NCI-H226 (cell line): Measurements from ENCODE around the gene ALKBH5.
A peak's percentile ranks its signal among the peaks of the same experiment; 100 is the strongest.

ENCODE experiments used
- DNase-seq: peaks from one replicate; pipeline ENCODE4 v3.0.0-alpha.2; 2015

The ALKBH5 gene

GRCh38 chr17:18225121-18225641 lies 41.6 kb downstream of the ALKBH5 start, which contains the start of gene LLGL1:
LLGL1 (plus strand) TSS chr17:18225635; CDS start chr17:18225683, 48 bp downstream.
- DNase-seq: peak; percentile 92

GRCh38 chr17:18225642-18226283 lies 42.1 kb downstream of the ALKBH5 start:
- no peak for DNase-seq

GRCh38 chr17:18226284-18226945 lies 42.8 kb downstream of the ALKBH5 start:
- no peak for DNase-seq

- no peak for DNase-seq
These were observed 44.0 kb downstream of the ALKBH5 start for GRCh38 chr17:18227635-18228034.

- DNase-seq: no peak
These were observed 44.6 kb downstream of the ALKBH5 start for GRCh38 chr17:18228176-18228682.

DNA sequence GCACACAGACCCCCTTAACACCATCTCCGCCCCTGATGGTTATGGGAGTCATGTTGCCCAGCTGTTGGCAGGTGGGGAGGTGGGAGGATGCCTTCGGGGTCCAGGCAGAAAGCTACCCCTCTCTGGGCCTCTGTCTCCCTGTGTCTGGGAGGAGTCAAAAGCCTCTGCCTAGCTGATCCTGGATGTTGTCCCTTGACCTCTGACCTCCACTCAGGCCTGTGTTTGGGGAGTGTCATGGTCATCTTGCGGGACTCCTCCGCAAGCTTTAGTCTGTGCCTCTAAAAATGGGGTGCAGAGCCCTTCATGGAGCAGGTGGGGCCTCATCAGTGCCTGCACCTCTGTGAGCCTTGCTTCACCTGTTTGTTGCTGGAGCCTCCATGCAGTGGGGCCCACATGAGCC lies 45.6 kb downstream of the ALKBH5 start:
- DNase-seq: no peak

GRCh38 chr17:18229771-18230170 lies 46.1 kb downstream of the ALKBH5 start:
- no peak for DNase-seq

- no peak for DNase-seq
These were observed 46.9 kb downstream of the ALKBH5 start for GRCh38 chr17:18230288-18231141.

DNA sequence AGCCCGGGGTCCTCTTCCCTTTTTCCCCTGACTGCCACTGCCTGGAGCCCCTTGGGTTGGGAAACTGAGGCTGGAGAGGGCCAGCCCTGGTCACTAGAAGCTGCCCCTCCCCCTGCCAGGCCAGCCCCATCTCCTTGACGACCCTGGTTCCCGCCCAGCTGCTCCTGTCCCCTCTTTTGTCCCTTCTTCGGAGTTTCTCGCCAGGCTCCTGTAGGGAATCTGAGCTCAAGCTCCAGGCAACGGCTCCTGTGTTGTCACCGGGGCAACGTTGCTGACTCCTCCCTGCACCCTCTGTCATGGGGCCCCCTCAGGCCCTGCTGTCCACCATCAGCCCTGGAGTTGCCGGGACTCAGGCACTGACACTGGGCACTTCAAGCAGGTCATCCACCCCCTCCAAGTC lies 47.5 kb downstream of the ALKBH5 start:
- DNase-seq: no peak

DNA sequence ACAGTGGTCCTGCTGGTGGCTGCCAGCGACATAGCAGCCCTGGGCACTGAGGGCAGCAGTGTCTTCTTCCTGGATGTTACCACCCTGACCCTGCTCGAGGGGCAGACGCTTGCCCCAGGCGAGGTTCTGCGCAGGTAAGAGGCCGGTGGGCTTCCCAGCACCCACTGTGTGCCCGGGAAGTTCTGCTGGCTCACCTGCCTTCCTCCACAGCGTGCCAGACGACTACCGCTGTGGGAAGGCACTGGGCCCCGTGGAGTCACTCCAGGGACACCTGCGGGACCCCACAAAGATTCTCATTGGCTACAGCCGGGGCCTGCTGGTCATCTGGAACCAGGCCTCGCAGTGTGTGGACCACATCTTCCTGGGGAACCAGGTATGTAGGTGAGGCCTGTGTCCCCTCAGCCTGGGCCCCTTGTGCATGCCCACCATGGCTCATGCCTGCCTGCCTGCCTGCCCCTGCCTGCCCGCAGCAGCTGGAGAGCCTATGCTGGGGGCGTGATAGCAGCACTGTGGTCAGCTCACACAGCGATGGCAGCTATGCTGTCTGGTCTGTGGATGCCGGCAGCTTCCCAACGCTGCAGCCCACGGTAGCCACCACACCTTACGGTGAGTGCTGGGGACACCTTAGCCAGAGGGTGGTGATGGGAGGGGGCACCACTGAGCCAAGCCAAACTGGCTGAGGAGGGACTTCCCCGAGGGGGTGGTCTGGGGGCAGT lies 50.3 kb downstream of the ALKBH5 start:
- DNase-seq: no peak

DNA sequence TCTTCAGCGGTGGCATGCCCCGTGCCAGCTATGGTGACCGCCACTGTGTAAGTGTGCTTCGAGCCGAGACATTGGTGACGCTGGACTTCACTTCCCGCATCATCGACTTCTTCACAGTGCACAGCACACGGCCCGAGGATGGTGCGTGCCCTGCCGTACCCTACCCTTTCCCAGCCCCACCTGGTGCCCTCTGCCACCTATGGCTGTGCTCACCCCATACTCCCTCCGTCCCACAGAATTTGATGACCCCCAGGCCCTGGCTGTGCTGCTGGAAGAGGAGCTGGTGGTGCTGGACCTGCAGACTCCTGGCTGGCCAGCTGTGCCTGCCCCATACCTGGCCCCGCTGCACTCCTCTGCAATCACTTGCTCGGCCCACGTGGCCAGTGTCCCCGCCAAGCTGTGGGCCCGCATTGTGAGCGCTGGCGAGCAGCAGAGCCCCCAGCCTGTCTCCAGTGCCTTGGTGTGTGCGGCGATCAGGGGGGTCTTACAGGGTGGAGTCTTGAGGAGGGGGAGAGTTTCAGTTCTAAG lies 51.3 kb downstream of the ALKBH5 start:
- no peak for DNase-seq

DNA sequence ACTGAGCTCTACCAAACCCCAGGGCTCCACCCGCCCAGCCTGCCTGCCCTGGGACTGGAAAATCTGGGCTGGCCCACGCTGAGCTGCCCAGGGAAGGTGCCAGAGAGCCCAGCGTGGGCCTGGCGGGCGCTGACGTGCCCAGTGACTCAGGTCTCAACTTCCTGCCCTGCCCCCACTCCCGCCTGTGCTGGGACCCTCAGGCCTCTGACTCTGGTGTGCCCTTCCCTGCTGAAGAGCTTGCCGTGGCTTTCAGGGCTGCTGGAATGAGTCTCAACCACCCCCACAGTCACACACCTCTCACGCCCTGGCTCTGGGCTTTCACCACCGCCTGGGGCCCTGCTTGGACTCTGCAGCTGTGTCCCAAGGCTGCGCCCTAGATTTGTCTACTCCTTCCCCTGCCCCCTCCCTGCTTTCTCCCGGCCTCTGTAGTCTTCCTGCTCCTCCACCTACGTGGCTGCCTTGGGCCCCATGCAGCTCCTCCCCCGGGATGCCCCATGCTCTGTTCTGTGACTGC lies 52.2 kb downstream of the ALKBH5 start:
- DNase-seq: peak; percentile 88

DNA sequence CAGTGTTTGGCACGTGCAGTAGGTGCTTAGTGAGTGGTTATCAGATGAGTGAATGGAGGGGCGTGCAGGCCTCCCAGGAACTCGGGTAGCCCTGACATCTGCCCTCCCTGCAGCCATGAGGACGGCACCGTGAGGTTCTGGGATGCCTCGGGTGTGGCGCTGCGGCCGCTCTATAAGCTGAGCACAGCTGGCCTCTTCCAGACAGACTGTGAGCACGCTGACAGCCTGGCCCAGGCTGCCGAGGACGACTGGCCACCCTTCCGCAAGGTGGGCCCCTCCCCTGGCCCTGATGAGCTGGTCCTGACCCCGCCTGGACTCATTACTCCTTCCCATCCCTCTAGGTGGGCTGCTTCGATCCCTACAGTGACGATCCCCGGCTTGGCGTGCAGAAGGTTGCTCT lies 52.9 kb downstream of the ALKBH5 start:
- no peak for DNase-seq

DNA sequence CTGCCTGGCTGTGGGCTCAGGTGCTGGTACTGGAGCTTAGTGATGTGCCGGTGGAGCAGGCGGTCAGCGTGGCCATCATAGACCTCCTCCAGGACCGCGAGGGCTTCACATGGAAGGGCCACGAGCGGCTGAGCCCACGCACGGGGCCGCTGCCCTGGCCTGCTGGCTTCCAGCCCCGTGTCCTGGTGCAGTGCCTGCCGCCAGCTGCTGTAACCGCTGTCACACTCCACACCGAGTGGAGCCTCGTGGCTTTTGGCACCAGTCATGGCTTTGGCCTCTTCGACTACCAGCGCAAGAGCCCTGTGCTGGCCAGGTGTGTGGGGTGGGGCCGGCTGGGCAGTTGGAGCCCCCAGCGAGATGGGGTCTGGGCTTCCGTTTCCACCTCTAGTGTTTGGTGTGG lies 53.8 kb downstream of the ALKBH5 start:
- DNase-seq: no peak

GRCh38 chr17:18238299-18238698 lies 54.7 kb downstream of the ALKBH5 start:
- DNase-seq: no peak

DNA sequence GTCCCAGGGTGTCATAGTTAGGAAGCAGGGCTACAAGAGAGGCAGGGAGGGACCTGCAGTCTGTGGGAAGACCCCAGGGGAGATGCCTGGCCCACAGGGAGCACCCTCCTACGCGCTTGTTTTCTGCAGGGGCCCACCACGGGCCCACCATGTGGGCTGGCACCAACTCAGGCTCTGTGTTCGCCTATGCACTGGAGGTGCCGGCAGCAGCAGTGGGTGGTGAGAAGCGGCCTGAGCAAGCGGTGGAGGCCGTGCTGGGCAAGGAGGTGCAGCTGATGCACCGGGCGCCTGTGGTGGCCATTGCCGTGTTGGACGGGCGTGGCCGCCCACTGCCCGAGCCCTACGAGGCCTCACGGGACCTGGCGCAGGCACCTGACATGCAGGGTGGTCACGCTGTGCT lies 56.8 kb downstream of the ALKBH5 start:
- no peak for DNase-seq

DNA sequence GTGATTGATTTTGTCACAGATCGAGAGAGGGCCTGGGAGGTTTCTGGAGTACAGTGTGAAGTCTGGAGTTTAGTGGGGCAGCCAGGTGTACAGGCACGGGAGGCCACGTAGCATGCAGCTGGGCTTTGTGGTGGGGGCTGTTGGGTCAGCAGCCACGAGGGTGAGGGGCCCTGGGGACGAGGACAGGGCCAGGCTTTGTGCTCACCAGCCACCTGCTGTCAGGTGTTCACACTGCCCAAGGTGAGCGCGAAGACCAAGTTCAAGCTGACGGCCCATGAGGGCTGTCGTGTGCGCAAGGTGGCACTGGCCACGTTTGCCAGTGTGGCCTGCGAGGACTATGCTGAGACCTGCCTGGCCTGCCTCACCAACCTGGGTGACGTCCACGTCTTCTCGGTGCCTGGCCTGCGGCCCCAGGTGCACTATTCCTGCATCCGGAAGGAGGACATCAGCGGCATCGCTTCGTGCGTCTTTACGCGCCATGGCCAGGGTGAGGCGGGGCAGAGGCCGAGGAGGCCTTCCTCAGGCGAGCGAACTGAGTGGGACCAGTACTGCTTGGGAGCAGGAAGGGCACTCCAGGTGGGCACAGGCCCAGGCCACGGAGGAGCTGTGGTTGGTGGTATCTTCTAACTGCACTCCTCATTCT lies 57.7 kb downstream of the ALKBH5 start:
- DNase-seq: no peak

- DNase-seq: no peak
These were observed 61.6 kb downstream of the ALKBH5 start for GRCh38 chr17:18245038-18245776.

DNA sequence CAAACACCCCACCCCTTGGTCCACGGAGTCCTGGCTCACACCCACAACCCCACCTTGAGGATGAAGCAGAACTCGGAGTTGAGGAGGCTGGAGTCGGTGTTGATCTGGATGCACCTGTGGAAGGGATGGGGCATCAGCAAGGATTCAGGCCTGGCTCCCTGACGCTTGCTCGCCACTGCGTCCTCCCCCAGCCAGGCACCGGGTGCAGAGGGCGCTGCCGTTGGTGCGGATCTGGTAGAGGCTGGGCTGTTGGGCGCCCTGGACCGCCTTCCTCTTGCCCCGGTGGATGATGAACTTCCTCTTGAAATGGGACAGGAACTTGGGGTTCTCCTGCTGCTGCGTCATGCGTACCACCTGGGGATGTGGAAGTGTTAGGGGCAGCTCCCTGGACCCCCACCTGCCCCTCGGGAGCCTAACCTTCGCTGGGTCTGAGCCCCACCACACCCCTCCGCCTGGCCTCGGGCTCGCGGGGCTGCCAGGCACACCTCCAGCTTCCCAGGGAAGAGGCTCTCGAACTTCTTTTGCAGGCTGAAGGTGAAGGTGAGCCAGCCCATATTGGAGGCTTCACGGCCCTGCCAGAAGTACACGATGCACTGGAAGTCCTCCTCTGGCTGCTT lies 62.6 kb downstream of the ALKBH5 start:
- no peak for DNase-seq

- DNase-seq: peak; percentile 93
These were observed 63.4 kb downstream of the ALKBH5 start for GRCh38 chr17:18246880-18247612.
